ENCODE measurements around the gene GOLT1A.

Gene GOLT1A

GRCh38 chr1:204232526-204232925 is 18.7 kb upstream of the GOLT1A start:
- no peak for TF ChIP-seq POLR2A (IDR thresholded peaks at IDR 0.05; ENCODE audit: low read depth, low read length)
- DNase-seq (ENCODE audit: insufficient read length, low spot score), result no peak
- no peak for FAIRE-seq

GRCh38 chr1:204230211-204230610 is 16.4 kb upstream of the GOLT1A start:
- no peak for TF ChIP-seq POLR2A (IDR thresholded peaks at IDR 0.05; ENCODE audit: low read depth, low read length)
- FAIRE-seq (no peak), DNase-seq (ENCODE audit: insufficient read length, low spot score) (no peak)

GRCh38 chr1:204228896-204229295 is 15.1 kb upstream of the GOLT1A start:
- TF ChIP-seq POLR2A (IDR thresholded peaks at IDR 0.05; ENCODE audit: low read depth, low read length), result no peak
- no peak for DNase-seq (ENCODE audit: insufficient read length, low spot score)
- FAIRE-seq, result no peak

DNA sequence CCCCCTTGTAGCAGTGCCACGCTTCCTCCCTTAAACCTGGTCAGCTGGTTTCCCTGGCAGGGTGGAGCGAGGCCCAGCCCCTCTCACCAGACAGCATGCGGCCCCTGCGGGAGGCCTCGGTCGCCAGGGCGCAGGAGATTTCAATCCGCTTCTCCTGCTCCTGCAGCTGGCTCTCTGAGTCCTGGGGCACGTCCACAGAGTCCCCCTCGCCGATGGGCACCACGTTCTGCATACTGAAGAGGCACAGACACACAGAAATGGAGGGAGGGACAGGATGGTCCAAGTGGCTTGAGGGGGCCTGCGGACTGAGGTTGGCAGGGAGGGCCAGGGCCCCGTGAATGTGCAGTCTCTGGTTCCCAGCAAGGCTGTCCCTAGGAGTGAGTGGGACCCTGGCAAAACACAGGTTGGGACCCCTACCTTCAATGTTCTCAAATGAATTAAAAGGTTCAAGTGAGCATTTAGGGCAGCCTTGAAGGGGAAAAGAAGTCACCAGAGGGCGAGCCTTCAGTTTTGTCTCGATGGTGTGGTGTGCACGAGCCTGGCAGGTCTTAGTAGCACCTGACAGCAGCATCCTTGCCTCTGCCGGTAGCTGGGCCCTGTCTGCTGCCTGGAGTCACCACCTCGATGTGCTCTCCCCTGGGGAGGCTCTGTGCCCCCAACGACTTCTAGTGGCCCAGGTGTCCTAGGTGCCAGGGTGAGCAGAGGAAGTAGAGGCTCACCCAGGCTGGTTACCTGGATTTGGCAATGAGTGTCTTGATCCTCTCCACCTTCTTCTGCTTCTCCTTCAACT is 14.4 kb upstream of the GOLT1A start:
- no peak for DNase-seq (ENCODE audit: insufficient read length, low spot score)
- FAIRE-seq, result no peak
- TF ChIP-seq POLR2A (IDR thresholded peaks at IDR 0.05; ENCODE audit: low read depth, low read length), result no peak

- no peak for TF ChIP-seq POLR2A (IDR thresholded peaks at IDR 0.05; ENCODE audit: low read depth, low read length)
- DNase-seq (ENCODE audit: insufficient read length, low spot score), result no peak
- no peak for FAIRE-seq
Measured at GRCh38 chr1:204227351-204227750, 13.6 kb upstream of the GOLT1A start.

DNA sequence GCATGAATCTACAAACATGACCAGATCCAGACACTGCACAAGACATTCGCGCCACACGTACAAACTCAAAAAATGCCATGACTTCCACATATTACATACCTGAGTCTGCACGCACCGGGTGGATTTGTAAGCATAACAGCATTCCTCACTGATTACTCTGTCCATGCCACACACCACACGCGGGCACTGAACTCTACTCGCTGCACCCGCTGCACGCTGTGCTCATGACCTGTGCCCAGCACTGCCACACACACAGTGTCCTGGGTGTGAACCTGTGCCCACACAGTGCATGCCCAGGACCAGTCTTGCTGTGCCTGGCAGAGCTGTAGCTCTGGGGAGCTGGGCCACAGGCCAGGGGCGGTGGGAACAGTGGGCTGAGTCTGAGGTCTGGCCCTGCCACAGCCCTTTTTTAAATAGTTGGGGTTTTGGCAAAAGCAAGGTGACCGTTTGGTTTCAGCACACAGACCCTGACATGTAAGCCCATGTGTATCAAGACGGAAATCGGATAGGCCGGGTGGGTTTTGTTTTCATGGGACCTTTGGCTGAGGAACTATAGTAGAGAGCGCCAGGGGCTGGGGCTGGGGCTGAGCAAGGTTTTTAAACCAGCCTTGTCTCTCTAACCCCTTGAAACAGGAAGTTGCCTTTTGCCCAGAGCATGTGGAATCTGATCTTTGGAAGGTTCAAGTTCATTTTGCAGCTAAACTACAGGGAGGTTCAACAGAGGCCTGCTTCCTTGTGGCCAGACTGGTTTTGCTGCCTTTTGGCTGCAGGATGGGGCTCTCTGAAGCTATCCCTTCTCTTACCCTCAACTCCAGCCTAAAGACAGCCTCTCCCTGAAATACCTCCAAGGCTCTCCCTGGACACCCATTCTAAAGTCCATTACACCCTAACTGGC is 12.3 kb upstream of the GOLT1A start:
- no peak for TF ChIP-seq POLR2A (IDR thresholded peaks at IDR 0.05; ENCODE audit: low read depth, low read length)
- DNase-seq (ENCODE audit: insufficient read length, low spot score) (no peak), FAIRE-seq (no peak)

DNA sequence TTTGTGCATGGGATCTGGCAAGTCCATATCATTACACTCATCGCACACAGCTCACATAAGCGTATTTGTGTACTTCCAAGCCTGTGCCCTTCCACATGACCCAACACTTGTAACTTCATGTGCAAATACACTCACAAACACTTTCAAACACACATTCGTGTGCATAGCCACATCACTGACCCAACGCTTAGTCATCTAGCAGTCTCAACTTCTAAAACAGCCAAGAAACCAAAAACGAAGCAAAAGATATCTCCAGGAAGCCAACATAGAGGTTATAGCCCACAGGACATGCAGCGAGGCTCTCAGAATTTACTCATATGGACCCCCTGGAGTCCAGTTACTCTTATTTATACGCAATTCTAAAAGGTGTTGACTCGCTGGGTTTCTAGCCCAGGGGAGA is 10.9 kb upstream of the GOLT1A start:
- DNase-seq (ENCODE audit: insufficient read length, low spot score) (no peak), FAIRE-seq (no peak)
- no peak for TF ChIP-seq POLR2A (IDR thresholded peaks at IDR 0.05; ENCODE audit: low read depth, low read length)

DNA sequence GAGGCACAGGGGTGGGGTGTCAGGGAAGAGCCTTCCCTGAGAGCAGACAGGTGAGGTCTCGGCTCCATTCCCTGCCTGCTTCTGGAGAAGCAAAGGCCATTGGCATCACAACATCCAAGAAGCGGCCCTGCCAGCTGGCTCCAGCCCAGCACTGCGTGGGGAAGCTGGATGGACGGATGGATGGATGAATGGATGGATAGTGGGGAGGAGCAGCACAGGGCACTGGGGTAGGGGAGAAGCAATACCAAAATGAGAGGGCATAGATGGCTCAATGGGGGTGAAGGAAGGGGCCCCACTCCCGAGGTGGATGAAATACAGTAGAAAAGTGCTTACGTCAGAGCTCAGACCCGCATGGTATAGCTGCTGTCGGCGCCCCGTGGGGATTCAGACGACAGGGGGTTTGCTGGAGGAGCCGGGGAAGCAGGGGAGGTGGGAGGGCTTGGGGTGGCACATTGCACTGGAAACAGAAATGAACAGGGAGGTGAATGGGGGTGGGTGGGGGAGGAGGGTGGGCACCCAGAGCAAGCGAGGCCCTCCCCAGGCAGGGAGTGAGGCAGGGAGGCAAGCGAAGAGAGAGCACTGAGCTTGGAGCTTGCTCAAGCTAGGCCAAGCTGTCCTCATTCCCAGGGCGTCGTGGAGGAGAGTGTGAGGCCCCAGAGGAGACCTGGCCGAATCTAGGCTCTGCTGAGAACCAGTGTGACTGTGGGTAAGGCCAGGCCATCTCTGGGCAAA is 9.5 kb upstream of the GOLT1A start:
- no peak for DNase-seq (ENCODE audit: insufficient read length, low spot score)

GRCh38 chr1:204222764-204223055 is 8.9 kb upstream of the GOLT1A start:
- FAIRE-seq, result no peak
- no peak for DNase-seq (ENCODE audit: insufficient read length, low spot score)
- no peak for TF ChIP-seq POLR2A (IDR thresholded peaks at IDR 0.05; ENCODE audit: low read depth, low read length)

More for the DNA sequence above, 9.5 kb upstream of the GOLT1A start:
- no peak for FAIRE-seq
- TF ChIP-seq POLR2A (IDR thresholded peaks at IDR 0.05; ENCODE audit: low read depth, low read length), result no peak

GRCh38 chr1:204222006-204222763 is 8.4 kb upstream of the GOLT1A start:
- DNase-seq (ENCODE audit: insufficient read length, low spot score), result no peak
- no peak for FAIRE-seq
- TF ChIP-seq POLR2A (IDR thresholded peaks at IDR 0.05; ENCODE audit: low read depth, low read length), result no peak

GRCh38 chr1:204221271-204221670 is 7.5 kb upstream of the GOLT1A start:
- FAIRE-seq (no peak), DNase-seq (ENCODE audit: insufficient read length, low spot score) (no peak)
- no peak for TF ChIP-seq POLR2A (IDR thresholded peaks at IDR 0.05; ENCODE audit: low read depth, low read length)

GRCh38 chr1:204219971-204220616 is 6.3 kb upstream of the GOLT1A start:
- no peak for TF ChIP-seq POLR2A (IDR thresholded peaks at IDR 0.05; ENCODE audit: low read depth, low read length)
- FAIRE-seq (no peak), DNase-seq (ENCODE audit: insufficient read length, low spot score) (no peak)

GRCh38 chr1:204218552-204218951 is 4.8 kb upstream of the GOLT1A start:
- no peak for TF ChIP-seq POLR2A (IDR thresholded peaks at IDR 0.05; ENCODE audit: low read depth, low read length)
- DNase-seq (ENCODE audit: insufficient read length, low spot score), result no peak
- FAIRE-seq, result no peak

All from H54 (cell line).